ENCODE measurements around the gene CDC123.
"Not testable (repeated sequence)": the region's sequence is repeated elsewhere in the genome, so short reads cannot be mapped to it uniquely, and the experiment has no call there.

Gene CDC123, protein sequence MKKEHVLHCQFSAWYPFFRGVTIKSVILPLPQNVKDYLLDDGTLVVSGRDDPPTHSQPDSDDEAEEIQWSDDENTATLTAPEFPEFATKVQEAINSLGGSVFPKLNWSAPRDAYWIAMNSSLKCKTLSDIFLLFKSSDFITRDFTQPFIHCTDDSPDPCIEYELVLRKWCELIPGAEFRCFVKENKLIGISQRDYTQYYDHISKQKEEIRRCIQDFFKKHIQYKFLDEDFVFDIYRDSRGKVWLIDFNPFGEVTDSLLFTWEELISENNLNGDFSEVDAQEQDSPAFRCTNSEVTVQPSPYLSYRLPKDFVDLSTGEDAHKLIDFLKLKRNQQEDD

DNA sequence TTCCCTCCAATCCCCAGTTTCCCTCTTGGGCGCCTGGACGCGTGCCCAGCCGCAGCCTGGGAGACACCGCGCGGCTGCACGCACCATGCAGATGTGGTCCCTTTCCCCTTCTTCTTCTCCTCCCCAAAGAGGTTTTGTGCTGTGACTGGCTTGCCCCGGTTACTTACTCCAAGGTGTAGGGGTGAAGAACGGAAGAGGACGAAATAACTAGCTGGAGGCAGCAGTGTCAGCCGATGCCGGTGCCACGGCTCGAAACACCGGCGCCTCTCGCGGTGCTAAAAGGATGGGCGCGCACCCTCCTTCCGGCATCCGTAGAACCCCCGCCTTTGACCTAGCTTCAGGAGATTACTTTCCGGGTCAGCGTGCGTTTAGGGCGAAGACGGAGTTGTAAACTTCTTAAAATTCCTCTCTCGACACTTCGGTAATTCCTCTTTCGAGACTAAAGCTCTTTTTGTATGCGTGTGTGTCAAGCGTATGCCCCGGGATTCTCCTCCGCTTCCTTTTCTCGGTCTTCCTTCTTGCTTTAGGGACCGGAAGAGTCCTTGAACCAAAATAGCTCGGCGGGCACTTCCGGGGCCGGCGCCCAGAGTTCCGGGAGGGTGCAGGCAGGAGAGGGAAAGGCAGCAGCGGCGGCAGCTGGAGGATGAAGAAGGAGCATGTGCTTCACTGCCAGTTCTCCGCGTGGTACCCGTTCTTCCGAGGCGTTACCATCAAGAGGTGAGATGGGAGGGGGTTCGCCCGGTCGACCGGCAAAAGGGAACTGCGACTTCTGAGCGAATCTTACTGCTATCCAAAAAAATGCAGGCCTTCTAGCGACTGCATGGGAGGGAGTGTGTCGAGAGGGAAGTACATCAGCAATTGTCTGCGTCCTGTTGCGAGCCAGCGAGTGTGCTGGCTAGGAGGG, at the start of gene CDC123, which contains the start of gene NUDT5:
Gene CDC123, plus strand, starts transcription at position 586 of the 904 bp plus-strand sequence. Its CDS starts 58 bp downstream, at position 644.
Gene NUDT5, minus strand, starts transcription at position 289 of the 904 bp plus-strand sequence. CDS start 9,600 bp downstream, outside the sequence.
- peak; percentile 81 for DNase-seq (ENCODE audit: low spot score)

DNA sequence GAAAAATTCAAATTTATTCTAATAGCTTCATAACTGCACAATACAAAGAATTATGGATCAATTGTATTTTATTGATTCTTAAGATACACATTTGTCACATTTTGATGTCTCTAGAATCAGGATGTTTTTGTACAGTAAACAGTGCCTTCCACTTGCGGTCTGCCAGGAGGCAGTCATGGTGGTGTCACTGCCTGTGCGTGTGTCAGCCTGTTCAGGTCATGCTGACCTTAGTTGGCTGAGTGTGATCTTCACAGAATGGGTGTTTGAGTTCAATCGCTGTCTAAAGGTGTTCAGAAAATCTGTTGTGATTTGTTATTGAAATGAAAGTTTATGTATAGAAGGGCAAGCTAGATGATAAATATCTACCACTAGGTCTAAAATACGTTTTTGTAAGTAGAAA, 45.8 kb upstream of the CDC123 start:
- DNase-seq (ENCODE audit: low spot score), result no peak

DNA sequence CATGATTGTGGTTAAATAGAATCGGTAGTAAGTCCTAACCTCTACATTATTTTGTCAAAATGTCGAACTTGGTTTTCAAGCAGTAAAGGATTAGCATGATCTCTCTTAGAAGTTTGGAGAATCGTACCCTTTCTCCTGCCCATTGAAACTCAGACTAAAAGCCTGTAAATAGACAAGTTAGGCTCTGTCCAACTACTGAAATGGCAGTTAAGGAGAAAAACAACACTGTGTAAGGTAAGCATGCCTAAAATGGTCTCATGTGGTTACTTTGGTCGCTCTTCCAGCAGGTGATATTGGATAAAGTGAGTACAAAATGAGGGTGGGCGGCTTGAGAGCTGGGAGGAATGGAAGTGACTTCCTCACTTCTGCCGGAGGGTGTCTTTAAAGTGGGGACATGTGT, 41.5 kb upstream of the CDC123 start:
- no peak for DNase-seq (ENCODE audit: low spot score)

DNA sequence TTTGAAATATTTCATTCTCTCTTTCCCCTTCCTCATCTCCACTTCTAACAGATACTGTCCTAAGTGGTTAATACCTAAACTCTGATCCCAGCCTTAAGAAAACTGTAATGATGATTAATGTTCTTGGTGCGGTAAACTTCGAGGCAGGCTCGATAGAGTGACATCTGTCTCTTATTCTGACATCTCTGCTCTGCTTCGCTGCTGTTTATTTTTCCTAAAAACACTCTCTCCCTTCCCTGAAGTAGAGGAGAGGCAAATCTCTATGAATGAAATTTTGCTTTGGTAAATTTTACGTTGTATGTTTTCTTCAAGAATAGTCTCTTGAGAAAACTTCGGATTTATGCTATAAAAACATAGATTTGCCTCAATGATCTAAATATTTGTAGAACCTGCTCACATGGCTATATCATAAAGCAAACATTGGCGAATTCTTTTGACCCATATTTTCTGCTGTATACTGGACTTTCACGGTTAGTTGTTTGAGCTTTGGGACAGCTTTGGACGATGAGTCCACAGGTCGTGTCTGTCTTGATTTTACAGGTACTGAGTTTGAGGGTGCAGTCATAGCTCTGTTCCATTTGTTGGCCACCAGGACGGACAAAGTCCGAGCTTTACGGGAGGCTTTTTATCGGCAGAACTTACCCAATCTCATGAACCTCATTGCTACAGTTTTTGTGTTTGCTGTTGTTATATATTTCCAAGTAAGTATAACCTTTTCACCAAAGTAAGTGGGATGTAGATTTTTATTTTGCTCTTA, 39.4 kb upstream of the CDC123 start:
- no peak for DNase-seq (ENCODE audit: low spot score)

DNA sequence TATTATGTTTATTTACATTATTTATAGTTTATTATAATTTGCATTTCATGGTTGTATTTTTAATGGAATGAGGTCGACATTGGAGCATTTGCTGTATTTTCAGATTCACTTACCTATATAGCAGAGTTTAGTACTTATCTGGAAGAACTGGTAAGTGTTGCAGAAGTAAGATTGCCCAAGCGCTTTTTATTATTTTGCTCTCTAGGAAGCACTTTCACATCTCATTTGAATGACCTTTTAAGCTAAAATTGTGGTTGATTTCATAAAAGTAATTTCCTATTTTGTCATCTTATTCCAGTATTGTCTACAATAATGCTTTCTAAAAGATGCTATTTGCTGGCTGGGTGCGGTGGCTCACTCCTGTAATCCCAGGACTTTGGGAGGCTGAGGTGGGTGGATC, 37.9 kb upstream of the CDC123 start:
- DNase-seq (ENCODE audit: low spot score), result no peak

DNA sequence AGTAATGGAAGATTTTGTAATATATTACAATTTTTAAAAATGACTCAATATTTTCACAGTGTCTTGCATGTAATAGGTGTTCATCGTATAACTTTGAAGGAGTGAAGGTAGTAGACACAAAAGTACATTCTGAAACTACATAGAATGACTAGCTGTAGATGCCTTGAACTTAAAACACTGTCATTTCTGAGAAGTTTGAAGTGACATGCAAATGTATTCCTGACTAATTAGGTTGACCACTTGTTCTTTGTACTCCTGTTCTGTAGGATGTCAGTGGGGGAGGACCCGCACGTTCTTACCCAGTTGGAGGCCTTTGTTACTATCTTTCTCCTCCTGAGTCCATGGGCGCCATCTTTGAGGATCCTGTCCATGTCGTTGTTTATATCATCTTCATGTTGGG, 35.3 kb upstream of the CDC123 start:
- DNase-seq (ENCODE audit: low spot score), result no peak

DNA sequence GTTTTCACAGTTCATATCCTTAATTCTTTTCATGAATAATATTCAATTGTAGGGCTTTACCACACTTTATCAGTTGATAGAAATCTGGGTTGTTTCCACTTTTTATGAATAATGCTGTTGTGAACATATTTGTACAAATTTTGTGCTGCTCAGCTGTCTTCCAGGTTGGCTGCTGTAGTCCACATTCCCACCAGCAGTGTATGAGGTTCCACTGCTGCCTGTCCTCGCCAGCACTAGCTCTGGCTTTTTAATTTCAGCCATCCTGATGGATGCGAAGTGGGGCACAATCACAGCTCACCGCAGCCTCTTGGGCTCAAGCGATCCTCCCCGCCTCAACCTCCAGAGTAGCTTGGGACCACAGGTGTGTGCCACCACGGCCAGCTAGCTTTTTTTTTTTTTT, 33.1 kb upstream of the CDC123 start:
- no peak for DNase-seq (ENCODE audit: low spot score)

DNA sequence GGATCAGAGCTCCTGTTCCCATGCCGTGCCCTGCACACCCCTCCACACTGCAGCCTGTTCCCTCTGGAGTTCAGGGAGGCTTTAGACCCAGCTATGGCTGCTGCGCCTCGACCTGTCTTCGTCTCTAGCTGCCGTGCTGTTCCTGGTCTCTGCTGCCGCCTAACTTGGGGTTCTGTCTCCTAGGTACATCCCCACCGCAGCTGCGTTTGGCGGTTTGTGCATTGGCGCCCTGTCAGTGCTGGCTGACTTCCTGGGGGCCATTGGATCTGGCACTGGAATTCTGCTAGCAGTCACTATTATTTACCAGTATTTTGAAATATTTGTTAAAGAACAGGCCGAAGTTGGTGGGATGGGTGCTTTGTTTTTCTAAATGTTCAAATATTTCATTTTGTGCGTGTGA, 31.9 kb upstream of the CDC123 start:
- DNase-seq (ENCODE audit: low spot score), result no peak

DNA sequence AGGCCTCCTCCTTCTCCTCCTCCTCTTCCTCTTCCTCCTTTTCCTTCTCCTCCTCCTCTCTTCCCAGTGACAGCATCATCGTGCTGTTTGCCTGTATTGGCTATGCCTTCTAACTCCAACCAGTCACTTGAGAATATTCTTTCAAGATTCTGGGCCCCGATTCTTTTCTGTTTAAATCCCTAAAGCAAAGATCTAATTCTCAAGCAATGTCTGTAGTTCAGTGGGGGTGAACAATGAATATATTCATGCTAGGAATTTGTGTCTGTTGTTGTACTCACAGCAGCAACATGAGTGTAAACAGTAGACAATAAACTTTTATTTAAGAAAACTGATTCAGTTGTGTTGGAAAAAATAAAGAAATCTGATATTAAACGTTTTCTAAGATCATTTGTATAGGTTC, 31.0 kb upstream of the CDC123 start:
- DNase-seq (ENCODE audit: low spot score), result no peak

DNA sequence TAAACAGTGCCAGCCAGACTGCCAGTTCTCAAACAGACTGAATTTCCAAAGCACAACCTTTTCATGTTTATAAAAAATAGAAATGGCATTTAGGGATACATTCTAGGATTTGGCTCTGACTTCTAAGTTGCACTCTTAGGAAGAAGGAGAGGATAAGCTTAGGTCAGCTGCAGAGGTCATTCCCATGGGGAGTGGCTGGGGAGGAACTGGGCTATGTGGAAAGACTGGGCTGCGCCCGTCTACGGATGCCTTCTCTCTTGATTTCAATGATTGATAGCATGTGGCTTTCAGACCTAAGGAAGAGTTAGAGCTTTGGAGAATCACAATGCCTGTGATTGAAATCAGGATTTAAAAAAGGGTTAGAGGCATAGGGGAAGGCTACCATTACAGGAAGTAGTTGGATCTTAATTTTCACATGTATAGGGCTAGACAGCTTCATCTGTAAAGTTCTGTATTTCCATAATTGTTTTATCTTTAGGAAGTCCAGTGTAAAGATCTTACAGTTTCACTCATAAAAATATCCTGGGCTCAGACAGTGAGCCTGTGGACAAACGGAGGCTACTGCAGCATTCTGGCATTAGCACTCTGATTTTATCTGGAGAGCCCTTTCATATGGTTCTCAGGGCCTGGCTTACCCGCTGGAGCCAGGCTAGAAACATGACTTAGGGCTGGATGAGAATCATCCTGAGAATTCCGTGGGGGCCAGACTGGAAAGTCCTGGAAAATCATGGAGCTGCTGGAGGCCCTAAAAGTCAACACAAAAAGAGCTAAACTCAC, 29.8 kb upstream of the CDC123 start:
- DNase-seq (ENCODE audit: low spot score), result no peak

DNA sequence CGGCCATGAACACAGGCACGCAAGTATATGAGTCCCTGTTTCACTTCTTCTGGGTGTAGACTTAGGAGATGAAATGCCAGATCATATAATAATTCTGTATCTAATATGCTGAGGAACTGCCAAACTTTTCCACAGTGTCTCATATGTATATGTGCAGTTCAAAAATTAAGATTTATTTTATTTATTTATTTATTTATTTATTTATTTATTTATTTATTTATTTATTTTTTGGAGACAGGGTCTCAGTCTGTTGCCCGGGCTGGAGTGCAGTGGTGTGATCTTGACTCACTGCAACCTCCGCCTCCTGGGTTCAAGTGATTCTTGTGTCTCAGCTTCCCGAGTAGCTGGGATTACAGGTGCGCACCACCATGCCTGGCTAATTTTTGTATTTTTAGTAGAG, 24.5 kb upstream of the CDC123 start:
- not testable (repeated sequence) for DNase-seq (ENCODE audit: low spot score)

DNA sequence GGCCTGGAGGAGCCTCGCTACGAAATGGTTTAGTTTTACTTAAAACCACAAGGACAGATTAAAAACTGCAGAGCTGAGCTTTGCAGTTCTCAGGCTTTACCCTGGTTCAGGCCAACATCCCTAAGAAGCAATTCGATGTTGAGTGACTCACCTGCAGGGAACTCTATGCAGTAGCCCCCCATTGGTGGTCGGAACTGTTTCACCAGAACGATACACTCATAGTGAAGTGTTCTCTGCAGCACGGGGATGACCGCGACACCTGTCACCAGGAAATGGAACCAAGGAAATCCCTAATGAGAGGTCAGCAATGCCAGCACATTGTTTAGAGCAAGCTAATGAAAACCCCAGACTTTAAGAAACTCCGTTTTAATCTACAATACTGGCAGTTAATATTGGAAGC, 18.3 kb upstream of the CDC123 start:
- no peak for DNase-seq (ENCODE audit: low spot score)

DNA sequence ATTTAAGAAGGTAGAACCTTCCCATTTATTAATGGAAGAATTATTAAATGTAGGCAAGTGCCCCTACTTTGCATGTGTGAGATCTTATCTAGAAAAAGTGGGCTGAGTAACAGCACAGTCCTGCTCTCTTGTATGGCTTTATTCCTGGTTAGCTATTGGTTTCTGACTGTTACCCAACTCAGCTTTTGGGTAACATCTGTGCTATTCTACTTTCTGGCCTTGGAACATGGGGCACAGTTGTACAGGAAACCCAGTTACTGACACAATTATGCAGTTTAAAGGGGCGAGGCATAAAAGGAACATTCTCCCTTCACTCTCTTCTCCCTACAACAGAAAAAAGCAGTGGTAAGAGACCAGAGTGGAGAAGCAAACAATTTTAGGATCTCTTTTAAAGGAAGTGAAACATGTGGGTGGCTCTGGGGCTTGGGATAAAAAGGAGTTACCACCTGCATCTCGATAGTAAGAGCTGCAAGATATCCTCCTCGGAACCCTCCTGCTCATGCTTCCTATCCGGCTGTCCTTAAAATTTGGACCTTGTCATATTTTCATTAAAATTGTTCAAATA, 16.3 kb upstream of the CDC123 start:
- DNase-seq (ENCODE audit: low spot score), result no peak

DNA sequence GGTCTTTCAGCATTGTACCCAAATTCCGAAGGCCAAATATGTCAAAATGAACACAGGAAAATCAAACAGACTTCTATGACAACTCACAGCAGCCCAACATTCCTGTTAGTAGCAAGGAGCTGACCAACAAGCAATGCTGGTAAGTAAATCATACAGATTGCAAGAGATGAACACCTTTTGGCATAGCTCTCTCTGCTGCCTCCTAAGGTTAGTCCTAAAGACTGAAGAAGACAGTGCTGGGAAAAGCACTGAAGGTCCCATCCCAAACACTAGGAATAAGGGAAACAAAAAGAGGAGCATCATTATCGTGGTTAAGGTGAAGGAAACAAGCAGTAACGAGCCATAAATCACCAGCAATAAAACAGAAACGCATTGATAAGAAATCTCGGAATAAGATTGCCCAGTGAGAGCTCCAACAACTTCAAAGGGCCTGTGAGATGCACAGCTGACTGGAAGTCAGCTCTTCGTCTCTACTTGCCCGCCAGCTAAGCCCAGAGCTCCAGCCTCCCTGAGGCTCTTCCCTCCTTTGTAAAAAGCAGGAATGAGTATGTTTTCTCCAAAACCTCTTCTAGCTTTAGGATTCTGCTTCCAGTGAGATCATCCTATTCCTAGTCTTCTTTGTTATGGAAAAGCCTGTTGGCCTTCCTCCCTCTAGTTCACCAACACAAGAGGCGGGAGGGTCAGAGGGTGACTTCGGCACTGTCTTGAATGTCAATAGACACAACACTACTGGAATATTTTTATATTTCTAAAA, 15.6 kb upstream of the CDC123 start:
- no peak for DNase-seq (ENCODE audit: low spot score)

DNA sequence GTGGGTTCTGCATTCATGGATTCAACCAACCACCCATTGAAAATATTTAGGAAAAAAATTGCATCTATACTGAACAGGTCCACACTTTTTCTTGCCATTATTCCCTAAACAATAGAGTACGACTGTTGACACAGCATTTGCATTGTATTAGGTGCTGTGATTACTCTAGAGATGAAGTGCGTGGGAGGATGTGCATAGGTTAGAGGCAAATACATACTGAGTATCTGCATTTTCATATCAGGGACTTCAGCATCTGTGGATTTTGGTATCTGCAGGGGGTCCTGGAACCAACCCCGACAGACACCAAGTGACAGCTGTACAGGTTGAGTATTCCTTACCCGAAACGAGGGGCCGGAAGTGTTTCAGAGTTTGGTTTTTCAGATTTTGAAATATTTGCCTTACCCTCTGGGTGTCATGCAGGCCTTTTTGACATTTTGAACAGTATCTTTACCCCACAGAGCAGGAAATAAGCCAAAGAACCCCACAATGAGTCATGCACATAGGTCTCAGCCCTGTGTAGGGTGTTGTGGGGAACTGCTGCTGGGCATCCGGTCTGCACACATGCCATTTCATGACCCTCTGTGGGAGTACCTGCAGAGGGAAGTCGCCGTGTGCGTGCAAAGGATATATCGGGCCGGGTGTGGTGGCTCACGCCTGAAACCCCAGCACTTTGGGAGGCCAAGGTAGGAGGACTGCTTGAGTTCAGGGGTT, 14.8 kb upstream of the CDC123 start:
- peak; percentile 87 for DNase-seq (ENCODE audit: low spot score)

DNA sequence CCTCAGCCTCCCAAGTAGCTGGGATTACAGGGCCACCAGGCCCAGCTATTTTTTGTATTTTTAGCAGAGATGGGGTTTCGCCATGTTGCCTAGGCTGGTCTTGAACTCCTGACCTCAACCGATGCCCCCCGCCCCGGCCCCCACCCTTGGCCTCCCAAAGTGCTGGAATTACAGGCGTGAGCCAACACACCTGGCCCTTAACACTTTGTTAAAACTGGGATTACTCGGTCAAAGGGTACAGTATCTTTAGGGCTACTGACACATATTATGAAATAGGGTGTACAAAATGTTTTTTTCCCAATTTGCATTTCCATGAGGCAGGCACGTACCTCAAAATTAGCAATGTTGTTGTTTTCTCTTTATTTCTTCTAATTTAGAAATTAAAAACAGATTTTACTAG, 11.8 kb upstream of the CDC123 start:
- no peak for DNase-seq (ENCODE audit: low spot score)

DNA sequence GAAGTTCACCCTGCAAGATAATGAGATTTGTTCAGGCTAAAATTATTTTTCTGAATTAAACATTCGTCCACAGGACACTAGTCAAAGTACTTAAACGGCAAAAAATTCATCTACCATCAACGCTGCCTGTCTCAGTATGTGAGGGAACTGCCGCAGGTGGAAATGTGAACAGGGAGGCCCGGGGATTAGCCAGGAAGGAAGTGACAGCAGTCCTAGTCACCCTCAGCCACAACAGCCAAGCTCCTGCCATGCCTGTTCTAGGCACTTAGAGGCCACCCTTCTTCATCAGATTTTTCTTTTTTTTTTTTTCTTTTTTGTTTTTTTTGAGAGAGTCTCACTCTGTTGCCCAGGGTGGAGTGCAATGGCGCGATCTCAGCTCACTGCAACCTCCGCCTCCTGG, 9.7 kb upstream of the CDC123 start:
- DNase-seq (ENCODE audit: low spot score), result no peak

DNA sequence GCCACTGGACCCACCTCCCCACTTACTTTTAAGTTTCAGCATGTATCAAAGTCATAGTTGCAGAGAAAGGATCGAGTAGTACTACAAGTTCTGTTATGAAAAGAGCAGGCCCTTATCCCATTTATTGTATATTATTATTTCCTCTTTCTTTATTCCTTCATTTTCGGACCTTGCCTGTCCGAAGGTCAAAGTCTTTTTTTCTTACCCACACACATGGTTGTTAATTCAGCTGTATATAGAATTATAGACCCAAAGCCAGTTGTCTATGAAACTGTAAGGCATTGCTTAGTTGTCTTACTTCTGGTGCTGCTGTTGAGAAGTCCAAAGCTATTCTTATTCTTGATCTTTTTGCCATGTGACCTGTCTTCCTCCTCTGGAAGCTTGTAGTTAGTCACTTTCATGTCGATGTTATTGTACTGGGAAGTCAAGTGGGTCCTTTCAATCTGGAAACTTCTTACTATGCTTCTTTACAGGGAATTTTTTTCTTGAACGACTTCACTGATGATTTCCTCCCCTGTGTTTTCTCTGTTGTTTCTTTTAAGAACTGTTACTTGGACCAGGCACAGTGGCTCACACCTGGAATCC, 8.6 kb upstream of the CDC123 start:
- DNase-seq (ENCODE audit: low spot score), result no peak

DNA sequence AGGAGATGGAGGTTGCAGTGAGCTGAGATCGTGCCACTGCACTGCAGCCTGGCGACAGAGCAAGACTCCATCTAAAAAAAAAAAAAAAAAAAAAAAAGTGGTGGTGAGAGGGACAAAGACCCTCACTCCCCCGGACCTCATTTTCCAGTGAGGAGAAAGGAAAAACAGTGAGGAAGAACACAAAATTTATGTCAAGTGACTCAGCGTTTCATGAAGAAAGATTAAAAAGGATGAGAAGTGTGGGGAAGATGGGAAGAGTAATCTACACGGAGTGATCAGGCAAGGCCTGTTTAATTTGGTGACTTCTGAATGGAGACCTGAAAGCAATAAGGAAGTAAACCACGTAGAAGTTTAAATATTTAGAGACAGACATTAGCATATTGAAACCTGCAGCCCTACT, 7.3 kb upstream of the CDC123 start:
- no peak for DNase-seq (ENCODE audit: low spot score)

DNA sequence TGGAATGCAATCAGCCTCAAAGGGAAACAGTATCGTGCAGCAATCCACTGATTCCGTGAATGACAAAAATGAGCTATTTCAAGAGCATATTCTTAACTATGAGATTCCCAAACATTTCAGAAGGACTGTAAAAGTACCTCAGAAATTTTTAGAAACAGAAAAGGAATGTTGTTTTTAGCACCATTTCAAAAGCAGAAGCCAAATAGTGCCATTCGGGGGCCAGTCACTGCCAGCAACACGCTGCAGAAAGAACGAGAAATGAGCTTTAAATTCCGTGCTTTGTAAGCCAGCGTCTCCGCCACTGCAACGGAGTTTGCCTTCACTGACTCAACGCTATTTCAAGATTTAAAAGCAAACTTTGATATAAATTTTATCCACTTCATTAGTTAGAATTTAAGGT, 6.6 kb upstream of the CDC123 start:
- no peak for DNase-seq (ENCODE audit: low spot score)

All from CD4-positive, alpha-beta T cell treated with Interleukin-15 for 4 hours (primary cell).